GM18502 (cell line): ENCODE measurements around the gene POSTN.
"Not testable (repeated sequence)": the region's sequence is repeated elsewhere in the genome, so short reads cannot be mapped to it uniquely, and the experiment has no call there.

Experiments
- ATAC-seq: cut with Tn5 transposase; IDR thresholded peaks from one replicate; pipeline ENCODE4 v1.9.1; 2021; ENCODE audit warnings: mild to moderate bottlenecking; ENCODE audit not compliant: unreplicated experiment, poor library complexity

The POSTN gene

GRCh38 chr13:37597477-37598025 lies 1.0 kb downstream of the POSTN start:
- no peak for ATAC-seq

- ATAC-seq = no peak
Measured at GRCh38 chr13:37596805-37597204, 1.8 kb downstream of the POSTN start.

- no peak for ATAC-seq
Measured at GRCh38 chr13:37595162-37595561, 3.4 kb downstream of the POSTN start.

- no peak for ATAC-seq
Measured at GRCh38 chr13:37594550-37594949, 4.0 kb downstream of the POSTN start.

GRCh38 chr13:37589381-37589780 lies 9.2 kb downstream of the POSTN start:
- not testable (repeated sequence) for ATAC-seq

GRCh38 chr13:37587236-37587635 lies 11.3 kb downstream of the POSTN start:
- no peak for ATAC-seq

- no peak for ATAC-seq
Measured at GRCh38 chr13:37586164-37586563, 12.4 kb downstream of the POSTN start.

GRCh38 chr13:37585541-37585940 lies 13.0 kb downstream of the POSTN start:
- ATAC-seq = no peak

GRCh38 chr13:37576601-37577000 lies 22.0 kb downstream of the POSTN start:
- no peak for ATAC-seq

- no peak for ATAC-seq
Measured at GRCh38 chr13:37565425-37565824, 33.1 kb downstream of the POSTN start.

GRCh38 chr13:37561031-37561430 lies 37.5 kb downstream of the POSTN start:
- no peak for ATAC-seq

GRCh38 chr13:37560526-37560925 lies 38.0 kb downstream of the POSTN start:
- no peak for ATAC-seq

- not testable (repeated sequence) for ATAC-seq
Measured at GRCh38 chr13:37558766-37559165, 39.8 kb downstream of the POSTN start.

GRCh38 chr13:37546087-37546486 lies 52.5 kb downstream of the POSTN start:
- ATAC-seq = no peak

GRCh38 chr13:37544995-37545394 lies 53.6 kb downstream of the POSTN start:
- no peak for ATAC-seq

GRCh38 chr13:37539976-37540605 lies 58.5 kb downstream of the POSTN start:
- ATAC-seq = no peak

GRCh38 chr13:37539170-37539569 lies 59.4 kb downstream of the POSTN start:
- no peak for ATAC-seq

- ATAC-seq = no peak
Measured at GRCh38 chr13:37535501-37535900, 63.1 kb downstream of the POSTN start.

GRCh38 chr13:37534676-37535075 lies 63.9 kb downstream of the POSTN start:
- ATAC-seq = no peak

GRCh38 chr13:37534181-37534580 lies 64.4 kb downstream of the POSTN start:
- no peak for ATAC-seq

GRCh38 chr13:37531049-37531448 lies 67.5 kb downstream of the POSTN start:
- no peak for ATAC-seq

- no peak for ATAC-seq
Measured at GRCh38 chr13:37529751-37530385, 68.7 kb downstream of the POSTN start.
